ENCODE data around the gene MBLAC1.
"Not testable (repeated sequence)": the region's sequence is repeated elsewhere in the genome, so short reads cannot be mapped to it uniquely, and the experiment has no call there.

Gene MBLAC1

GRCh38 chr7:100124301-100125230, 2.2 kb upstream of the MBLAC1 start:
- no peak for DNase-seq

- DNase-seq, result no peak
Observed at GRCh38 chr7:100126239-100126930, 382 bp upstream of the MBLAC1 start.

- peak; percentile 42 to 64 for DNase-seq
Observed at GRCh38 chr7:100127866-100128636, 1.3 kb downstream of the MBLAC1 start.

GRCh38 chr7:100128637-100128963, 1.8 kb downstream of the MBLAC1 start:
- no peak for DNase-seq

- DNase-seq, result not testable (repeated sequence)
Observed at GRCh38 chr7:100130220-100130607, 3.4 kb downstream of the MBLAC1 start.

- DNase-seq, result peak; percentile 30 to 90
Observed at GRCh38 chr7:100130608-100131453, 4.1 kb downstream of the MBLAC1 start.

GRCh38 chr7:100132126-100132525, 5.4 kb downstream of the MBLAC1 start:
- no peak for DNase-seq

- DNase-seq, result peak; percentile 44 to 83
Observed at GRCh38 chr7:100132697-100133151, 6.0 kb downstream of the MBLAC1 start.

GRCh38 chr7:100137851-100138760, 11.3 kb downstream of the MBLAC1 start:
- no peak for DNase-seq

- no peak for DNase-seq
Observed at GRCh38 chr7:100141555-100141949, 14.8 kb downstream of the MBLAC1 start.

GRCh38 chr7:100142461-100142860, 15.7 kb downstream of the MBLAC1 start:
- no peak for DNase-seq

GRCh38 chr7:100146350-100146749, 19.6 kb downstream of the MBLAC1 start:
- DNase-seq, result not testable (repeated sequence)

- DNase-seq, result no peak
Observed at GRCh38 chr7:100147278-100147677, 20.5 kb downstream of the MBLAC1 start.

- DNase-seq, result no peak
Observed at GRCh38 chr7:100148225-100148558, 21.4 kb downstream of the MBLAC1 start.

- DNase-seq, result peak; percentile 99 to 100
Observed at GRCh38 chr7:100148559-100149328, 22.0 kb downstream of the MBLAC1 start, which contains the start of gene LAMTOR4. Gene LAMTOR4, plus strand, starts transcription at chr7:100148918. Its CDS starts 55 bp downstream, at chr7:100148973.

- no peak for DNase-seq
Observed at GRCh38 chr7:100152404-100152803, 25.6 kb downstream of the MBLAC1 start.

GRCh38 chr7:100152937-100153666, 26.3 kb downstream of the MBLAC1 start:
- no peak for DNase-seq

- no peak for DNase-seq
Observed at GRCh38 chr7:100153708-100154535, 27.2 kb downstream of the MBLAC1 start.
